Motor neuron (in vitro differentiated cells): ENCODE results near the gene SLC38A11. TPM values are rescaled to one million over a fixed set of nuclear protein-coding genes. Genes with fewer than 3 reads are reported as not detected.

ENCODE experiments used
- ATAC-seq, 8 experiments: fragments of 200-7000 bp; cut with Tn5 transposase; replicated peaks in 6 of 8; 2 replicates each; pipeline ENCODE4 v1.8.0; 2021; ENCODE audit warnings: mild to moderate bottlenecking in 8 of 8, moderate library complexity in 8 of 8
- H3K27ac ChIP-seq, 2 donors: fragments of 250-450 bp; sonication (Bioruptor Pico); 2 replicates each; pipeline ENCODE4 v1.9.0; 2021; ENCODE audit warnings: antibody characterized with exemption in 2 of 2, mild to moderate bottlenecking in 2 of 2, moderate library complexity in 1 of 2
- H3K4me1 ChIP-seq, 2 donors: fragments of 250-450 bp; sonication (Bioruptor Pico); replicated peaks in 1 of 2; 2 replicates each; pipeline ENCODE4 v1.6.1; 2021; ENCODE audit warnings: antibody characterized with exemption in 2 of 2, mild to moderate bottlenecking in 2 of 2, moderate library complexity in 1 of 2
- H3K4me3 ChIP-seq, 5 donors: fragments of 250-450 bp; sonication (Bioruptor Pico); 2 replicates each; pipeline ENCODE4 v1.9.0; 2021; ENCODE audit warnings: antibody characterized with exemption in 5 of 5, mild to moderate bottlenecking in 5 of 5, moderate library complexity in 4 of 5
- WGBS, 10 experiments: fragments of 450-650 bp; shearing (Covaris generic); methylation state at CpG; one replicate each; pipeline ENCODE4 v1.0.0; 2022; 5-methylcytosine and 5-hydroxymethylcytosine counted together
- in situ Hi-C, 9 experiments: fragments of 400-800 bp; cut with MboI; loops; one replicate each; pipeline ENCODE4 v1.15.0; 2021; ENCODE audit warnings: low sequenced_read_pairs in 9 of 9, low pct_unique_long_range_greater_than_20kb in 2 of 9; ENCODE audit not compliant: unreplicated experiment in 9 of 9
- total RNA-seq, 8 experiments: library from RNA; unstranded; fragments of 300-600 nt; gene quantifications; 2 replicates each; pipeline versions ENCODE4 v1.2.3 to v1.2.4, GENCODE V29; 2022

The SLC38A11 gene
- total RNA-seq, 8 experiments from 2014 or later = 0.10 to 0.38 (median 0.22) TPM; not detected in 4

DNA sequence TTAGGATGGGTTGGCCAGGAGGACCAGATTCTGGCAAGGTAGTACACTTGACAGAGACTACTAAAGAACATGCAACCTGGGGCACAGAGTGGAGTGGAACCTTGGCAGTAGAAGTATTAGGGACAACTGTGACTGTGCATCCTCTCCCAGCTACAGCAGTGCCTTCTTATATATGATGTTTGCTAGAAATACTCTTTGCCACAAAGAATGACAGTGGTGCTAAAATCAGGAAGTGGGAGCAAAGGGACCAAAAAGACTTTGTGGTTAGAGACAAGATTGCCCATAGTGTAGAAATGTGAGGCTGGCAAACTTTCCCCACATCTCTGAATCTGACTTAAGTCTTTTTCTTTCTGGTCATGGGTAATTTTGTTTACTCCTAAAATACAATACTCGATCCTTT lies 9.4 kb upstream of the SLC38A11 start:
- in situ Hi-C loops = no loop called here
- 0 to 80% (median 20%) methylated on average over 1 of the region's 1 CpG; no CpG with 5 or more reads in 5 of the 10 experiments for WGBS, 10 experiments
- H3K4me3 ChIP-seq = no peak overlapping the region
- no peak overlapping the region for H3K27ac ChIP-seq
- no peaks in the 10 kb centered on the region for H3K4me1 ChIP-seq
- no peak for ATAC-seq

DNA sequence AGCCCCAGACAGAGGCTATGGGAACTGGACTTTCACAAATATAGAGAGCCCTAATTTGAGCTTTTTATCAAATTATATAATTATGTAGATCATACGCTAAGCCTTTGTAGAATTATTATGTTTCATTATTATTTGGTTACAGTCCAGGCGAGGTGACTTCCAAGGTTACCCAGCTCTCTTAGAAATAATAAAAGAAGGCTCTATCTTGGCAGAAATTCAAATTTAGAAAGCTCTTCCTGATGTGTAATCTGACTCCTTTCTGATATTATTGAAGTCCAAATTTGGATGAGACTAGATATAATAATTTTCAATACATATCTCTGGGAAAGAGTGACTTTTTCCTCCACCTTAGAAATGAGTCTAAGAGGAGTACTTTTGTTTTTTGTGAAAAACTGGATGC lies 4.8 kb upstream of the SLC38A11 start:
- no peak for ATAC-seq
- Histone ChIP-seq H3K4me3 (no peak overlapping the region), H3K27ac (no peak overlapping the region), H3K4me1 (no peaks in the 10 kb centered on the region)
- in situ Hi-C loops = no loop called here
- WGBS, 10 experiments = 42 to 100% (median 94%) methylated on average over 1 to 2 of the region's 2 CpGs; no CpG with 5 or more reads in 1 of the 10 experiments

DNA sequence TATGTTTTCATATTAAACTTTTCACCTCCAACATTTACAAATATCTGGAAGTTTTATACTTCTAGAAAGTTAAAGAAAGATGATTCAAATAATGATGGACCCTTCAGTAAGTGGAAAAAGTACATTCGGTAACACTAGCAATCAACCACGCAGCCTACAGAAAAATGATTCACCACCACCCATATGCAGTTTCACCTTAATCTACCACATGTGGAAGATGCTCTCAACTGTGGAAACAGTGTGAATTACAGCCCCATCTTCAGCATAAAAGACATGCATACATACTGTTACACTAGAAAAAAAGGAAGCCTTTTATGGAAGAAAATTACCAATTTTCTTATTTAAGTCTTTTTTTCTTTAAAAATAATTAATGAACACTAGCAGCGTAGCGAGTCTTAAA lies 1.1 kb downstream of the SLC38A11 start:
- no peaks in the 10 kb centered on the region for H3K4me1 ChIP-seq
- in situ Hi-C loops = no loop called here
- no peak for ATAC-seq
- WGBS, 10 experiments = 72 to 100% (median 96%) methylated on average over 3 to 4 of the region's 4 CpGs
- no peak overlapping the region for H3K4me3 ChIP-seq
- no peak overlapping the region for H3K27ac ChIP-seq

DNA sequence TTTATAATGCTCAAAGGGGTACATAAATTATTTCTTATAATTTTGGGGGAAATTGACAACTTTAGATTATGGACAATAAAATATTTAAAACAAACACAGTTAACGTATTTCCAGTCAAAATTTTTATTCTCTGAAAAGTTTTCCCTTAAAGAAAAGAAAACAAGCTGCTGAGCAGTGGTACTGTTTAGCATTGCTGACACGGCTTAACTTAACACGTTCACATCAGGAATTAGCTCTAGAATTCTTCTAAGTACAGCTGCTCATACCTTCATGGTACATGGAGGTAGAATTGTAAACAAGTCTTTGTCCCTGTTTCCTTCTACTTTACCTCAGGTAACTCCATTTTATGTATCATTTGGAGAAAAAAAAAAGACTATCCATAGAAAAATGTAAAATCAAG lies 2.0 kb downstream of the SLC38A11 start:
- no peak overlapping the region for H3K4me3 ChIP-seq
- no peaks in the 10 kb centered on the region for H3K4me1 ChIP-seq
- 23 to 93% (median 70%) methylated on average over 2 to 3 of the region's 3 CpGs for WGBS, 10 experiments
- ATAC-seq = no peak
- in situ Hi-C loops = no loop called here
- no peak overlapping the region for H3K27ac ChIP-seq

DNA sequence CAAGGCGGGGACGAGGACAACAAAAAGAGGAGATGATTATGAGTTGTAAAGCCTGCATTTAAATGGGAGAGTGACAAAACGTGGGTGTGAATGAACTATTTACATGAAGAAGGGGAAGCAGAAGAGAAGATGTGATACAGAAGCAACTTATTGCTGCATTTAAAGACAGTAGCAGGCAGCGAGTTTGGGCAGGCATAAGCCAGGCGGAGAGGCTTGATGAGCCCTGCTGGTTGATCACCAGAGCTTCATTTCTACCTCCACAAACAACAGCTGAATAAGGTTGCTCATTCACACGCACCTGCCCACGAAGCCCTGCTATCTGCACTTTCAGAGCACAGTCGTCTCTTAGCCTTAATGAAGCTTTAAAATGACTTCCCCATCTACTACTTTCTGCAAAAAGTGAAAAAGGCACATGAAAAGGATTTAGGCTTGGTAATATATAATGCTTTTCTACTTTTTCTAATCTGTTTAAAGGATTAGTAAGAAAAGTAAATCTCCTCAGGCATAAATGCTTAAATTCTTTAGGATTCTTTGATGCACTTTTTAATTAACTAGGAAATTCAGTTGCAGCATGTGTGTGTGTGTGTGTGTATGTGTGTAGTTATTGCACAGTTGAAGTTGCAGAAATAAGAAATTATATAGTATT lies 3.1 kb downstream of the SLC38A11 start:
- Histone ChIP-seq H3K4me3 (no peak overlapping the region), H3K27ac (no peak overlapping the region), H3K4me1 (no peaks in the 10 kb centered on the region)
- 53 to 93% (median 78%) methylated on average over 1 to 8 of the region's 8 CpGs for WGBS, 10 experiments
- no peak for ATAC-seq
- in situ Hi-C loops = no loop called here

DNA sequence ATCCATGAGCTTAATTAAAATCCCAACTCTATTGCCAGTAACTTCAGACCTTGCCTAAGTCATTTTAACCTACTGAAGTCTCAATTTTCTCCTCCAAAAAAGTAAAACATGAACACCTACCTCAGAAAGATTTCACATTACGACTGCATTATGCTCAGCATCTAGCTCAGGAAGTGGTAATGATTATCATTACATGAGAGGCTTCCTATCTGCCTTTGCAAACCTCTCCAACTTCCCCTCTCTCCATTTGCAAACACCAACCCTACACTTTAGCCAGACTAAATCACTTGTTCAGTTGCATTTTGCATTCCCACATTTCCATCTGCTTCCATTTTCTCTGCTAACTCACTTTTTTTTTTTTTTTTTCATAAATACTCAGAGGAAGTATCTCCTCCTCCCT lies 6.8 kb downstream of the SLC38A11 start:
- no peak for ATAC-seq
- H3K27ac ChIP-seq = no peak overlapping the region
- H3K4me1 ChIP-seq = no peaks in the 10 kb centered on the region
- 56 to 100% (median 79%) methylated on average over 1 of the region's 1 CpG; no CpG with 5 or more reads in 2 of the 10 experiments for whole genome bisulfite sequencing, 10 experiments
- in situ Hi-C loops = loop anchor here in 1 of 9 experiments (25.0 kb wide), 1 partner anchor 211 kb away; no protein-coding TSS in a partner anchor
- no peak overlapping the region for H3K4me3 ChIP-seq

DNA sequence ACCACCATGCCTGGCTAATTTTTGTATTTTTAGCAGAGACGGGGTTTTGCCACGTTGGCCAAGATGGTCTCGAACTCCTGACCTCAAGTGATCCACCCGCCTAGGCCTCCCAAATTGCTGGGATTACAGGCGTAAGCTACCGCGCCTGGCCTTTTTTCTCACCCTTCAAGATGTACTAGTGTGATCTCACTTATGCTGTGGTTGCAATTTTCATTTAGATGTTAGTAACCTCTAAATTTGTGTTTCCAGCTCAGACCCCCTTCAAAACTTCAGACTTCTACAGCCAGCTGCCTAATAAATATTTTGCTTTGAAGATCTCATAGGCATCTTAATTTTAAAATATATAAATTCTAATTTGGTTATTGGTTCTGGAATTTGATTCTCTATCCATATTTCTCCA lies 8.0 kb downstream of the SLC38A11 start:
- Histone ChIP-seq H3K27ac (no peak overlapping the region), H3K4me3 (no peak overlapping the region), H3K4me1 (no peaks in the 10 kb centered on the region)
- in situ Hi-C loops = loop anchor here in 1 of 9 experiments (25.0 kb wide), 1 partner anchor 210 kb away; no protein-coding TSS in a partner anchor
- ATAC-seq = no peak
- WGBS, 10 experiments = 80 to 100% (median 93%) methylated on average over 1 to 6 of the region's 7 CpGs; no CpG with 5 or more reads in 2 of the 10 experiments

DNA sequence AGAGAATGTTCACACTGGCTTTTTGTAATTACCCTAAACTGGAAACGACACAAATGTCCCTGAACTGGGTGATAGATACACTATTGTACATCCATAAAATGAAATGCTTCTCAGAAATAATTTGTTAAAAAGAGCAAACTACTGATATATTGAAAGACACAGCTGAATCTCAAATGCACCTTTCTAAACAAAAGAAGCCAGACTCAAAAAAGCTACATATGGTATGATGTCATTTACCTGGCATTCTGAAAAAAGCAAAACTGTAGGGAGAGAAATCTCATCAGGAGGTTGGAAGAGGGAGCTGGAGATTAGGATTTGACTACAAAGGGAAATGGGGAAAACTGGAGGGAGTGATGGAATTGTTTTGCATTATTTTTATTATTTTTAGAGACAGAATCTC lies 12.0 kb downstream of the SLC38A11 start:
- in situ Hi-C loops = loop anchor here in 1 of 9 experiments (25.0 kb wide), 1 partner anchor 206 kb away; no protein-coding TSS in a partner anchor
- ATAC-seq = no peak
- 0 to 100% (median 86%) methylated on average over 1 of the region's 1 CpG; no CpG with 5 or more reads in 3 of the 10 experiments for whole genome bisulfite sequencing, 10 experiments

DNA sequence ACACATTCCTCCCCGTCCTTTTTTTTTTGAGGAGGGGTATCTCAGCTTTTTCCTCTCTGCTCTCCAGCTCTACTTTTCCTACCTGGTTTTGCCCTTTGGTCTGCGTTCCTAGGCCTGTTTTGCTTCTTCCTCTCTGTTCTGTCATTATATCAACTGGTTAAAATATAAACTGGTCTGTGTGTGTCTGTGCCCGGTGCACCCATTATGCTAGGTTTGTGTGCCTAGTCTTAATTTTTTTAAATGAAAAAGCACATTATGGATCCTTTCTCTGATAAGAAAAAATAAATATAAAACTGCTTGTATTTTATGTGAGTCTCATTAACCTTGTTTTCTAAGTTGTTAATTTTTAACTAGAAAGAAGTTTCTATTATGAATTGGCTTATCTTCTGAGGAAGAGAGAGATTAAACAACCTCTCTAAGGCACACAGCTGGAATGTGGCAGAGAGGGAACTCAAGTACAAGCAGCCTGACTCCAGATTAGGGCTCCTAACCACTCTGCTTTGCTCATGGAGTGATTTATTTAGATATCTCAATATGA lies 17.4 kb downstream of the SLC38A11 start:
- 37 to 85% (median 56%) methylated on average over 1 to 3 of the region's 3 CpGs for WGBS, 10 experiments
- Histone ChIP-seq H3K4me1 (no peaks in the 10 kb centered on the region), H3K4me3 (no peak overlapping the region), H3K27ac (no peak overlapping the region)
- in situ Hi-C loops = loop anchor here in 1 of 9 experiments (25.0 kb wide), 1 partner anchor 201 kb away; no protein-coding TSS in a partner anchor
- no peak for ATAC-seq

More for the DNA sequence above, 12.0 kb downstream of the SLC38A11 start:
- Histone ChIP-seq H3K4me1 (no peaks in the 10 kb centered on the region), H3K4me3 (no peak overlapping the region), H3K27ac (no peak overlapping the region)

DNA sequence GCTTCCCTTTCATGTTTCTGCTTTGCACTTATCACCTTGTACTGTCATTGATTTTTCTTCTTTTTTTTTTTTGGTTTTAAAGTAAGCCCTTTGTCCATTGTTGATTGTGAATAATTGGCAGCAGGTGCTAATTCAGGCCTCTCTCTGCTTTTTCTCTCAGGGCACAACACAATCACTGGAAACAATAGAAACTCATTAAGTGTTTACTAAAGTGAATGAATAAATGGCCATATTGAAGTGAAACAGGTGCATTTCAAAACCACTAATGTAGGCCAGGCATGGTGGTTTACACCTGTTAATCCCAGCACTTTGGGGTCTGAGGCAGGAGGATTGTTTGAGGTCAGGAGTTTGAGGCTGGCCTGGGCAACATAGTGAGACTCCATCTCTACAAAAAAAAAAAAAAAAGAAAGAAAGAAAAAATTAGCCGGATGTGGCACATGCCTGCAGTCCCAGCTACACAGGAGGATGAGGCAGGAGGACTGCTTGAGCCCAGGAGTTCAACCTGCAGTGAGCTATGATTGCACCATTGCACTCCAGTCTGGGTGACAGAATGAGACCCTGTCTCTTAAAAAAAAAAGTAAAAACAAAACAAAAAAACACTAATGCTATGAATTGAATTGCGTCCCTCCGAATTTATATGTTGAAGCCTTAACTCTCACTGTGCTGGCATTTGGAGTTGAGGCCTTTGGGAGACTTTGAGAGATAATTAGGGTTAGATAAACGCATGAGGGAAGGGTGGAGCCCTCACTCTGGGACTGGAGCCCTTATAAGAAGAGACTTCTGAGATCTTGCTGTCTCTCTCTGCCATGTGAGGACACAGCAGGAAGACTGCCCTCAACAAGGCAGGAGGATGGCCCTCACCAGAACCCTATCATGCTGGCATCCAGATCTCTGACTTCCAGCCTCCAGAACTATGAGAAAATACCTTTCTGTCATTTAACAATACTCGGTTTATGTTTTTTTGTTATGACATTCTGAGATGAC lies 19.9 kb downstream of the SLC38A11 start:
- 80 to 97% (median 88%) methylated on average over 1 to 5 of the region's 5 CpGs for WGBS, 10 experiments
- in situ Hi-C loops = loop anchor here in 1 of 9 experiments (25.0 kb wide), 1 partner anchor 198 kb away; no protein-coding TSS in a partner anchor

DNA sequence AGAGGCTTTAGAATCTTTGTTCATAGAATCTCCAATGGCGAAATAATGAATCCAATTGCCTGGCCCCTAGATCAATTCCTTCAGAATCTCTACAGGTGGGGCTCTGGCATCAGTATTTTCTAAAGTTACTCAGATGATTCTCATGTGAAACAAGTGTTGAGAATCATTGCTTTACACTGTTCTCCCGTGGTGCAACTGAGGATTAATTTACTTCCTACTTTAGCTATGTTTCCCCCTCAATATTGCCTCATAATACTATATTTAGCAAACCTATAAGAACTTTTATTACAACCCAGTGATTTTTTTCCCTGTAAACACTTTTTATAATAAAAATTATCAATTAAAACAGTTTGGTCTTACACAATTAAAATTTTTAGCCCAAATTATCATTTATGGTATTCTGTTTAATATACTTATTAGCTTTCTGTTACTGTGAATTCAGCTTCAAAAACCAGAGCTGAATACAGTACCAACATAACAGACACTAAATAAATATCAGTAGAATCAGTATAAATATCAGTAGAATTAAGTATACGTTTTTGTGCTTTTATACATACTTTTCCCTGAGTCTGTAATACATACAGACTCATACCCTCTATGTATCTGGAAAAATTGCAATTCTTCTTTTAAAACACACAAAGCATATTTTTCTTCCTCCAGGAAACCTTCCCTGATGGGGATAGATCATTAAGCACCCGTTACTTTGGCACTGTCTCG lies 20.8 kb downstream of the SLC38A11 start:
- no peak overlapping the region for H3K4me3 ChIP-seq
- H3K27ac ChIP-seq = no peak overlapping the region
- no peak for ATAC-seq
- in situ Hi-C loops = loop anchor here in 1 of 9 experiments (25.0 kb wide), 1 partner anchor 197 kb away; no protein-coding TSS in a partner anchor
- WGBS, 10 experiments = 63 to 93% (median 76%) methylated on average over 2 to 5 of the region's 5 CpGs; no CpG with 5 or more reads in 1 of the 10 experiments
- H3K4me1 ChIP-seq = no peaks in the 10 kb centered on the region

More for the DNA sequence above, 19.9 kb downstream of the SLC38A11 start:
- no peaks in the 10 kb centered on the region for H3K4me1 ChIP-seq
- H3K27ac ChIP-seq = no peak overlapping the region
- ATAC-seq = no peak
- no peak overlapping the region for H3K4me3 ChIP-seq

DNA sequence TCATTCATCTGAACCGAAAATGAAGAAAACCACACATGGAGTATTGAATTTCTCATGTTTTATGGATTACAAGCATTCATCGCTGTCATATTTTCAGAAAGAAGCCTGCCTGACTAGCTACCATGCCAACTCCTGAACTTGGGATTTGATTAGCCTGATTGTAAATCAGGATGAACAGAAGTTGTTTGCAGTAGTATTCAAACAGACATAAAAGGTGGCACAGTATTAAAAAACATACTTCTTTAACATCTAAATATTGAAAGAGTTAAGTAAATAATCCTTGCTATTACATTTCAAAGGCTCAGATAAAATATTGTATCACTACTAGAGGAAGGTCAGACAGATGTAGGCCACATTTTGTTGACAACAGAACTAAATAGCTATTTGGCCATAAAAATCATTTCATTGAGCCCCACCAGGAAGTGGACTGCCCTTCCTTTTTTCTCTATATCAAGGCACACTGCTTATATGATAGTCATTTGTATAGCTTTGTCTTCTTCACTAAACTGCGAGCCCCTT lies 21.6 kb downstream of the SLC38A11 start:
- Histone ChIP-seq H3K27ac (no peak overlapping the region), H3K4me3 (no peak overlapping the region), H3K4me1 (no peaks in the 10 kb centered on the region)
- in situ Hi-C loops = loop anchor here in 1 of 9 experiments (25.0 kb wide), 1 partner anchor 196 kb away; no protein-coding TSS in a partner anchor
- WGBS, 10 experiments = 51 to 100% (median 84%) methylated on average over 1 to 3 of the region's 3 CpGs
- peak in 1 of 8 experiments; percentile 45 for ATAC-seq
